HepG2 (cell line): ENCODE data around the gene TEAD1. TPM values are rescaled to one million over a fixed set of nuclear protein-coding genes. Genes with fewer than 3 reads are reported as not detected.

Experiments used
- ATAC-seq: fragments of 200-7000 bp; cut with Tn5 transposase; 3 replicates; pipeline ENCODE4 v1.9.1; 2020; ENCODE audit warnings: mild to moderate bottlenecking, moderate library complexity
- BruUV-seq: library from RNA; stranded (reverse); fragments of 400-500 nt; replicated peaks from 2 replicates; lab custom pipeline; 2021; lab: Mats Ljungman, UMichigan
- CTCF ChIA-PET: fragments of 300-600 bp; formaldehyde crosslinking; extraction: SDS; loops from one replicate; lab custom pipeline; 2021; ENCODE audit warnings: low total read pairs, inconsistent platforms, low intra/inter-chr PET ratio; lab: Yijun Ruan, JAX
- POLR2A ChIA-PET: fragments of 350-600 bp; sonication (Branson Sonifier 250); formaldehyde crosslinking; loops from one replicate; lab custom pipeline; 2020; ENCODE audit warnings: antibody characterized with exemption, inconsistent platforms; lab: Yijun Ruan, JAX
- DNase-seq: peaks from one replicate; pipeline ENCODE4 v3.0.0-alpha.2; 2015; ENCODE audit warnings: low spot score
- FAIRE-seq: peaks from 3 replicates; lab custom pipeline; 2011; peaks lifted over from hg19 to GRCh38; lab: Jason Lieb, UNC
- H2AFZ ChIP-seq: one replicate; pipeline ENCODE4 v1.6.1; 2011; ENCODE audit warnings: low read length, inconsistent platforms
- H3K27ac ChIP-seq: fragments of 300-600 bp; 3 replicates; pipeline ENCODE4 v1.8.0; 2011; ENCODE audit warnings: mixed run types, mild to moderate bottlenecking, mixed read lengths, low read length, inconsistent platforms; ENCODE audit not compliant: insufficient read depth; ENCODE audit errors: extremely low read length
- H3K27me3 ChIP-seq, 2 experiments: fragments of 200-600 bp in 1 of 2; 2 replicates in 1 of 2; 3 replicates in 1 of 2; pipeline versions ENCODE4 v1.6.0 to v1.8.0; 2011; ENCODE audit warnings: low read length in 2 of 2, mild to moderate bottlenecking in 2 of 2, moderate library complexity in 2 of 2, inconsistent platforms in 1 of 2; ENCODE audit not compliant: insufficient read depth in 2 of 2, control insufficient read depth in 1 of 2
- H3K36me3 ChIP-seq, 2 experiments: fragments of 200-600 bp in 1 of 2; replicated peaks in 1 of 2; 2 replicates in 1 of 2; 3 replicates in 1 of 2; pipeline versions ENCODE4 v1.5.1 to v1.8.0; 2011; ENCODE audit warnings: low read length in 2 of 2, inconsistent platforms in 1 of 2; ENCODE audit not compliant: insufficient read depth in 2 of 2, control insufficient read depth in 1 of 2
- H3K4me1 ChIP-seq: 2 replicates; pipeline ENCODE4 v1.5.1; 2012; ENCODE audit warnings: low read length, inconsistent platforms; ENCODE audit not compliant: insufficient read depth
- H3K4me2 ChIP-seq: 2 replicates; pipeline ENCODE4 v1.6.0; 2011; ENCODE audit warnings: low read depth, low read length, inconsistent platforms
- H3K4me3 ChIP-seq, 3 experiments: fragments of 200-600 bp in 1 of 3; sonication (generic), shearing (Covaris generic) in 1 of 3; replicated peaks in 1 of 3; 2 replicates each; pipeline ENCODE4 v1.5.1; 2011 to 2016; ENCODE audit warnings: low read length in 3 of 3, inconsistent platforms in 2 of 3, low read depth in 2 of 3, mild to moderate bottlenecking in 2 of 3, control low read depth in 1 of 3, mixed read lengths in 1 of 3; ENCODE audit not compliant: insufficient read depth in 1 of 3
- H3K79me2 ChIP-seq: one replicate; pipeline ENCODE4 v1.6.1; 2011; ENCODE audit warnings: low read length, inconsistent platforms; ENCODE audit not compliant: insufficient read depth
- H3K9ac ChIP-seq: 2 replicates; pipeline ENCODE4 v1.6.0; 2011; ENCODE audit warnings: mild to moderate bottlenecking, low read depth, low read length, inconsistent platforms; ENCODE audit not compliant: insufficient read depth
- H3K9me3 ChIP-seq: 2 replicates; pipeline ENCODE4 v1.5.1; 2012; ENCODE audit warnings: mild to moderate bottlenecking, low read length
- H4K20me1 ChIP-seq: 2 replicates; pipeline ENCODE4 v1.6.0; 2011; ENCODE audit warnings: inconsistent platforms, mild to moderate bottlenecking, low read length, moderate library complexity; ENCODE audit not compliant: insufficient read depth
- RXRB ChIP-seq: IDR thresholded peaks from 2 replicates; pipeline ENCODE4 v1.6.1; 2016; ENCODE audit warnings: borderline replicate concordance, missing genetic modification reagents, missing compliant biosample characterization
- ZBTB40 ChIP-seq, 2 experiments: fragments of 450-650 bp in 1 of 2; sonication (generic) in 1 of 2; formaldehyde crosslinking in 1 of 2; IDR thresholded peaks; 2 replicates each; pipeline versions ENCODE4 v1.6.1 to v1.8.0; 2016 to 2022; ENCODE audit warnings: antibody characterized with exemption in 1 of 2, mild to moderate bottlenecking in 1 of 2, missing genetic modification reagents in 1 of 2
- ZNF687 ChIP-seq: sonication (generic); formaldehyde crosslinking; IDR thresholded peaks from 2 replicates; pipeline ENCODE4 v1.5.1; 2020; ENCODE audit warnings: mild to moderate bottlenecking, missing genetic modification reagents, moderate library complexity
- ZNF710 ChIP-seq: sonication (generic); formaldehyde crosslinking; IDR thresholded peaks from 2 replicates; pipeline ENCODE4 v1.5.0; 2020; ENCODE audit warnings: mild to moderate bottlenecking, missing genetic modification reagents, borderline replicate concordance
- ZSCAN30 ChIP-seq: sonication (generic); formaldehyde crosslinking; IDR thresholded peaks from 2 replicates; pipeline ENCODE4 v1.5.0; 2020; ENCODE audit warnings: mild to moderate bottlenecking, missing genetic modification reagents
- WGBS: methylation state at CpG from one replicate; pipeline ENCODE4 v1.1.6; 2017; ENCODE audit warnings: low lambda C conversion rate; 5-methylcytosine and 5-hydroxymethylcytosine counted together
- in situ Hi-C: cut with HindIII; loops from 2 replicates; pipeline ENCODE4 v1.10.0; 2017; ENCODE audit warnings: low pct_unique_long_range_greater_than_20kb; ENCODE audit not compliant: extremely low pct_ligation_motif_present
- intact Hi-C: fragments of 100-400 bp; cut with micrococcal nuclease; formaldehyde crosslinking; loops from one replicate; pipeline ENCODE4 v1.10.0; 2022; ENCODE audit not compliant: unreplicated experiment
- polyA plus RNA-seq, 8 experiments: library from polyadenylated mRNA; depleted of rRNA in 3 of 8; stranded (reverse) in 7 of 8; unstranded in 1 of 8; fragments of >200 nt; fragmentation: Illumina TruSeq in 4 of 8; extraction: Trizol in 4 of 8; gene quantifications; 2 replicates each; pipeline versions ENCODE4 v1.2.1 to v1.2.3, GENCODE V29; 2011 to 2016; ENCODE audit warnings: low read depth in 4 of 8, missing spikeins in 1 of 8, mixed read lengths in 1 of 8; ENCODE audit not compliant: insufficient read depth in 1 of 8
- total RNA-seq, 5 experiments: library from RNA; depleted of rRNA; stranded (reverse); fragments of >200 nt; fragmentation: Illumina TruSeq; extraction: Trizol; gene quantifications; 2 replicates each; pipeline ENCODE4 v1.2.3, GENCODE V29; 2016; ENCODE audit warnings: low read depth in 1 of 5

Gene TEAD1
- total and polyA plus RNA-seq, 2 of the 13 experiments (the other 11 are each of a cell fraction or from before 2014, with no cell fraction given) = 20.1 to 30.5 TPM

GRCh38 chr11:12694183-12694531 lies 19.9 kb downstream of the TEAD1 start (continued):
- TF ChIP-seq ZNF687 (CRISPR knock-in tag) (peak; percentile 3; the same call in 1 of the 2 replicates), ZNF710 (CRISPR knock-in tag) (peak; percentile 69; the same call in 1 of the 2 replicates)

- in situ Hi-C loops = no loop called here
- Histone ChIP-seq H3K4me2 (no peak overlapping the region), H3K36me3 (no peaks in the 10 kb centered on the region), H4K20me1 (no peaks in the 10 kb centered on the region; the same call in 1 of the 2 replicates), H3K27ac (peak overlapping the region; percentile 5), H3K4me3 (no peak overlapping the region), H2AFZ (no peak overlapping the region), H3K9ac (no peak overlapping the region), H3K9me3 (no peaks in the 10 kb centered on the region), H3K79me2 (peaks cover 91% of the 10 kb centered on the region), H3K4me1 (peaks cover 67% of the 10 kb centered on the region), H3K27me3 (no peaks in the 10 kb centered on the region)
- DNase-seq (no peak), ATAC-seq (no peak), FAIRE-seq (no peak)
- POLR2A ChIA-PET = interaction anchor here (4.1 kb wide), 1 partner anchor 150 kb away, joined by 23 read pairs; no protein-coding TSS in a partner anchor
- CTCF ChIA-PET = no interaction called here
- intact Hi-C loops = no loop called here
- no TSS peak for BruUV-seq
- 100% methylated on average over 2 of the region's 2 CpGs for WGBS
- no peak for TF ChIP-seq ZBTB40 (IDR thresholded peaks at IDR 0.05)
- TF ChIP-seq ZBTB40 (CRISPR knock-in tag; IDR thresholded peaks at IDR 0.05) = no peak
- no peak for TF ChIP-seq RXRB
- no peak for TF ChIP-seq ZSCAN30
Observed at GRCh38 chr11:12695221-12695794, 21.1 kb downstream of the TEAD1 start.
